ENCODE measurements around the gene TMEM125.

Gene TMEM125

GRCh38 chr1:43303471-43304313 is 33.9 kb downstream of the TMEM125 start:
- no peak overlapping the region for H3K27ac ChIP-seq
- no peak for TF ChIP-seq ZFX (IDR thresholded peaks at IDR 0.05; ENCODE audit: borderline replicate concordance)
- no peak for TF ChIP-seq CTCF (IDR thresholded peaks at IDR 0.05)

GRCh38 chr1:43304314-43304681 is 34.5 kb downstream of the TMEM125 start:
- H3K27ac ChIP-seq = no peak overlapping the region
- TF ChIP-seq CTCF (IDR thresholded peaks at IDR 0.05) (no peak), ZFX (IDR thresholded peaks at IDR 0.05; ENCODE audit: borderline replicate concordance) (no peak)

- no peak for TF ChIP-seq CTCF (IDR thresholded peaks at IDR 0.05)
- TF ChIP-seq ZFX (IDR thresholded peaks at IDR 0.05; ENCODE audit: borderline replicate concordance) = no peak
- H3K27ac ChIP-seq = no peak overlapping the region
Measured at GRCh38 chr1:43304771-43305300, 35.1 kb downstream of the TMEM125 start.

- no peak overlapping the region for H3K27ac ChIP-seq
- no peak for TF ChIP-seq ZFX (IDR thresholded peaks at IDR 0.05; ENCODE audit: borderline replicate concordance)
- TF ChIP-seq CTCF (IDR thresholded peaks at IDR 0.05) = no peak
Measured at GRCh38 chr1:43305461-43305860, 35.7 kb downstream of the TMEM125 start.

GRCh38 chr1:43305926-43306687 is 36.3 kb downstream of the TMEM125 start:
- H3K27ac ChIP-seq = no peak overlapping the region
- TF ChIP-seq CTCF (IDR thresholded peaks at IDR 0.05) = no peak
- no peak for TF ChIP-seq ZFX (IDR thresholded peaks at IDR 0.05; ENCODE audit: borderline replicate concordance)

GRCh38 chr1:43306688-43307457 is 37.1 kb downstream of the TMEM125 start:
- H3K27ac ChIP-seq = no peak overlapping the region
- no peak for TF ChIP-seq ZFX (IDR thresholded peaks at IDR 0.05; ENCODE audit: borderline replicate concordance)
- no peak for TF ChIP-seq CTCF (IDR thresholded peaks at IDR 0.05)
